Lung microvascular endothelial cell (primary cell): ENCODE data around the gene PIEZO1. TPM values are rescaled to one million over a fixed set of nuclear protein-coding genes. Genes with fewer than 3 reads are reported as not detected.
"Not testable (repeated sequence)": the region's sequence is repeated elsewhere in the genome, so short reads cannot be mapped to it uniquely, and the experiment has no call there.

Source experiments
- DNase-seq, 2 donors: peaks; one replicate each; pipeline versions ENCODE4 v3.0.0 to v3.0.0-alpha.2; 2010; ENCODE audit warnings: low read depth in 2 of 2
- total RNA-seq: library from RNA; depleted of rRNA; stranded (reverse); fragments of >200 nt; gene quantifications from 2 replicates; pipeline ENCODE4 v1.2.1, GENCODE V29; 2014

Gene PIEZO1
- total RNA-seq, 1 donor from 2014 or later, result 460 TPM

DNA sequence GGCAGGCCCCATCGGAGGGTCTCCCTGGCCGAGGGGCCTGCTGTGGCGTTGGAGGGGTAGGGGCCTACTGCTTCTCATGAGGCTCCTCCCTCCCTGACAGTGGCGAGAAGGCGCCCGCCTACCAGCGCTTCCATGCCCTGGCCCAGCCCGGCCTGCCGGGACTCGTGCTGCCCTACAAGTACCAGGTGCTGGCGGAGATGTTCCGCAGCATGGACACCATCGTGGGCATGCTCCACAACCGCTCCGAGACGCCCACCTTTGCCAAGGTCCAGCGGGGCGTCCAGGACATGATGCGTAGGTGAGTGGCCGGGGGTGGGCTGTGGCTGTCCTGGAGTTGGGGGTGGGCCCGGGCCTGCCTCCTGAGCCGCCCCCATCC, 20.3 kb upstream of the PIEZO1 start:
- no peak for DNase-seq

DNA sequence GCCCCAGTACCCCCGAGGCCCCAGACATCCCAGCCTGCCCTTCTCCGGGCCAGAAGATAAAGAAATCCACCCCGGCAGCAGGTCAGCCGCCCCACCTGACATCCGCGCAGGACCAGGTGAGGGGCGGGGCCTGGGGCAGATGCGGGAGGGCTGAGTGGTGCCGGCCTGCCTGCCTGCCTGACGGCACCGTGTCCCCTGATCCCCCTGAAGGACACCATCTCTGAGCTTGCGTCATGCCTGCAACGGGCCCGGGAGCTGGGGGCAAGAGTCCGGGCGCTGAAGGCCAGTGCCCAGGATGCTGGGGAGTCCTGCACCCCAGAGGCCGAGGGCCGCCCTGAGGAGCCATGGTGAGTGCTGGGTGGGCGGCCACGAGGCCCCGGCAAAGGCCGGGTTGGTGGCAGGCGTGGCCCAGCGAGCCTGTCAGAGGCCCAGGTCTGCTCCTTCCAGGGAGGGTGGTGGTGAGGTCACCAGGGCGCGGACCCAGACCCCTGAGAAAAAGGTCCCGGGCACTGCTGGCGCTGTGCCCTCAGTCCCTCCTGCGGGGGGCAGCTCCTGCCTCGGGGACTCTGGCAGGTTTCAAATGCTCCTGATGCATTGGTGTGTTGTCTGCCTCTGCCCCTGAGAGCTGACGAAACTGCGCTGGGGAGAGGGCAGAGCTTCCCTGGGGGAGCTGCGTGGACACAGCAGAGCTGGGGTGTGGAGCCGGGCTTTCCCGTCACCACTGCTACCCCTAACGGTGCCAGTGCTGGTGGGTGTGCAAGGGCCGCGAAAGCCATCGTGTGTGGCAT, 19.7 kb upstream of the PIEZO1 start:
- no peak for DNase-seq

DNA sequence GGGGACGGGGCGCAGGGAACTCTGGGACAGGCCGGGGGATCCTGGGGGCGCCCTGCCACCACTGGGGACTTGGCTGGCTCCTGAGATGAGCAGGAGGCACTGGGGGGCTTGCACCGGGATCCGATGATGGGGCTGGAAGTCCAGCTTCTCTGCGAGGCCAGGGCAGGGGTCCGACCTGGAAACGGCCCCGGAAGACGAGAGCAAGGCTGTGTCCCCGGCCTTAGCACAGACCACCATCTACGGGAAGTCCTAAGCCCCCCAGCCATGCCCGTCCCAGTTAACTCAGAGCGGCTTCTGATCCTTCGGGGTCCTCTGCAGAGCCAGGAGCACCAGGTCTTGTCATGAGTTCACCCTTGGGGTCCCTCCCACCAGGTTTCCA, 19.1 kb upstream of the PIEZO1 start:
- DNase-seq, result no peak

DNA sequence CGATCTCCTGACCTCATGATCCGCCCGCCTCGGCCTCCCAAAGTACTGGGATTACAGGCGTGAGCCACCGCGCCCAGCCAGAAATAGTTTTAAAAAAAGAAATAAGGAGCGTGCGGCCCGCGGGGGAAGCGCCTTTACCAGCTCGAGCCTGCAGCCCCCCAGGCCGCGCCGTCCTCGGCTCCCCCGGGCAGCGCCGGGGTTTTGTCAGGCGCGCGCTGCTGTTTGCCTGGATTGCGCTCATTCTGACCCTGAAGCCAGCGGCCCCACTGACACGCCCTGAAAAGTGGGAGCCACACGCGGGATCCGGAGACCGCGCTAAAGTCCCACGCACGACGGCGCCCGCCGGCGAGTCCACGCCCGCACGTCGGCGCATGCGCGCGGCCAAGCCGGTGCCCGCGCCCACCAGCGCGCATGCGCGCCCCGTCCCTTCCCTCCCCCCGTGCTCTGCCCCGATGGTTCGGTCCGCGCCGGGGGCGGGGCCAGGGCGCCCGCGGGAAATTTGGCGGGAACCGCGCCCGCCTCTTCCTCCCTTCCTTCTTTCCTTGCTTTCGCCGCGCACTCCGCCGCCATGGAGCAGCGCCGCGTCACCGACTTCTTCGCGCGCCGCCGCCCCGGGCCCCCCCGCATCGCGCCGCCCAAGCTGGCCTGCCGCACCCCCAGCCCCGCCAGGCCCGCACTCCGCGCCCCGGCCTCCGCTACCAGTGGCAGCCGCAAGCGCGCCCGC, 18.4 kb upstream of the PIEZO1 start, which contains the start of gene CDT1:
Gene CDT1, plus strand, starts transcription at position 526 of the 724 bp plus-strand sequence. Its CDS starts 43 bp downstream, at position 569.
- DNase-seq, result peak; percentile 76 to 84

DNA sequence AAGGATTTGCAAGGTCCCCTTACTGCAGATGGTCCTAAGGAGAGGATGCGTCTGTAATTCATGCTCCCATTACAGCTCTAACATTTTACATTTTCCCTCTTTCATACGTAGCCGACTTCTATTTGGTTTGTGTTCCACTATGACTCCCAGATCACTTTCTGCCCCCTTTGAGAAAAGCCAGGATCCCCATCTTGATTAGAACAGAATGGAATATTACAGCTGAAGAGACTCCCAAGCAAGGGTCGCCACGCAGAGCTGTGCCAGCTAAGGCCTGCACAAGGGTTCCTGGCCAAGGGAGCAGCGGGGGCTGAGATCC, 15.2 kb upstream of the PIEZO1 start:
- no peak for DNase-seq

DNA sequence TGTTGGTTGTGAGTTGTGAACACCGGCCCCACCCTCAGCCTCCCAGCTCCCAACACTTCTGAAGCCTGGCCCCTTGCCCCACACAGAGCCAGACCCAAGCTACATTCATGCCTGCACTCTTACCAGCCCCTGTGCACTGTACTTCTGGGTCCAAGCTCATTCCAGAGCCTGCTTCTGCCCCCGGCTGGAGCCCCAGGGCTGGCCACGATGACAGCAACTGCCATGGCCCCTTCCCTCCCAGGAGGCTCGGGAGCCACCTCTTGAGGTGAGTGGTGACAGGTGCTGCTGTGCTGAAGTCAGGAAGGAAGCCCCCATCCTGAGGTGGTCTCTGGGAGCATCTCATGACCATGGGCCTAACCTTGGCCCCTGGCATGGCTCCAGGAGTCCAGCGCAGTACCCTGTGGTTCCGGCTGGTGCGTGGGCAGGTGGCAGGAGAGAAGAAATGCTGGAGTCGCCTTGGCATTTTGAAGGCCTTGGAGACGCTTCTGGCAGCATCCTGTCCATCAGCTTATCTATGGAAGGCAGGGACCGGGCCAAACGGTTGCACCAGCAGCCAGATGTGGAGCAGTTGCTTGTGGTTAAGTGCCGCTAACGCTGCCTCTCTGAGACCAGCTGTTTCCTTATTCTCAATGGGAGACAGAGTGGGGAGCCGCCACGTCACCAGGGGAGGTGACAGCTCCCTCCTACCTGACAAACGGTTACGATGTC, 14.7 kb upstream of the PIEZO1 start:
- DNase-seq, result no peak

DNA sequence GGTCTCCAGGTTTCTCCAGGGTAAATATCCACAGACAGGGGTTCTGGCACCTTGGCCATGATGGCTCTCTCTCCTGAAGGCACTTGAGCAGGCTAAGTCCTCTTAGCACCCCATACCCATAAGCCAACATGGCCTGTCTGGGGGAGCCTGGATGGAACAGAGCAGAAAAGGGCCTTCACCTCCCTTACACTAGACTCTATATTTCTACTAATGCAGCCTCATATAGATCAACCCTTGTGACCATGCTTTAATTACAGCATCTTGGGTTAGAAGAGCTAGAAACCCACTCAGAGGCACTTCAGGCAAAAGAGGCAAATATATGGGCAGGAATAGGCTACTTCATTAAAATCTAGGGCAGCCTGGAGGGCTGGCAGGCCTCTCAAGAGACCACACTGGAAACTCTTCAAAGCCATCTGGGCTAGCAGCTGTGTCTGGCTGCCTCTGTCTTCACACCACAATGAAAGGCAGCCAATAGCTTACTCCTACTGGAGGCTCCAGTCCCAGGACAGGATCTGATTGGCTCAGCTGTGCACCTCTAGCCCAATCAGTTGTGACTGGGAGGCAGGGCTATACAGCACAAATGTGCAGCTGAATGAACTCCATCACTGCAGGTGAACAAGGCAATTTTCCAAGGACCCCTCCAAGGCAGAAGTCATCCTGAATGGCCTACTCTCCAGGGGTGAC, 13.9 kb upstream of the PIEZO1 start:
- DNase-seq, result no peak

DNA sequence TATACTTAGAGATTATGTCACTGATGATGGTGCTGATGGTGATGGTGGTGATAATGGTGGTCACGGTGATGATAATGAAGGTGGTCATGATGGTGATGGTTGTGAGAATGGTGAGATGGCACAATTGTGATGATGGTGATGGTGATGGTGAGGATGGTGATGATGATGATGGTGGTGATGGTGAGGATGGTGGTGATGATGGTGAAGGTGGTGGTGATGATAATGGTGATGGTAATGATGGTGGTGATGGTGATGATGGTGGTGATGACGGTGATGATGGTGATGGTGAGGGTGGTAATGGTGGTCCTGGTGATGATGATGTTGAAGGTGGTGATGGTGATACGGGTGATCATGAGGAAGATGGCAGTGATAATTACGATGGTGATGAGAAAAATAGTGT, 13.1 kb upstream of the PIEZO1 start:
- DNase-seq, result no peak

DNA sequence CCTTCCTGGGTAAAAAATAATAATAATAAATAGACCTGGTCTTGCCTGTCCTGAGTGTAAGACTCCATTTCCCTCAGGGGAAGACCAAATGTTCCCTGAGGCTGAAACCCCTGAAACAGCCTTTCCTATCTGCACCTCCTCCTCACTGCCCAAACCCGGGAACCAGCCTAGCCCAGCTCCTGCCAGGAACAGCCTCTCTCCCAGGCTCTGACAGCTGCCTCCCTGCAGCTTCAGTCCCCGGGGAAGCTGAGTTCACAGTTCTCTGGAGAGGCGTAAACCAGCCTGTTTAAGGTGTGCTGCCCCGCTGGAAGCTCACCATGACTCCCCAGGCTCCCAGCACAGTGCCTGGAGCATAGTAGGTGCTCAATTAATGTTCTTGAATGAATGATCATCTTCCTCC, 11.3 kb upstream of the PIEZO1 start:
- DNase-seq, result no peak

DNA sequence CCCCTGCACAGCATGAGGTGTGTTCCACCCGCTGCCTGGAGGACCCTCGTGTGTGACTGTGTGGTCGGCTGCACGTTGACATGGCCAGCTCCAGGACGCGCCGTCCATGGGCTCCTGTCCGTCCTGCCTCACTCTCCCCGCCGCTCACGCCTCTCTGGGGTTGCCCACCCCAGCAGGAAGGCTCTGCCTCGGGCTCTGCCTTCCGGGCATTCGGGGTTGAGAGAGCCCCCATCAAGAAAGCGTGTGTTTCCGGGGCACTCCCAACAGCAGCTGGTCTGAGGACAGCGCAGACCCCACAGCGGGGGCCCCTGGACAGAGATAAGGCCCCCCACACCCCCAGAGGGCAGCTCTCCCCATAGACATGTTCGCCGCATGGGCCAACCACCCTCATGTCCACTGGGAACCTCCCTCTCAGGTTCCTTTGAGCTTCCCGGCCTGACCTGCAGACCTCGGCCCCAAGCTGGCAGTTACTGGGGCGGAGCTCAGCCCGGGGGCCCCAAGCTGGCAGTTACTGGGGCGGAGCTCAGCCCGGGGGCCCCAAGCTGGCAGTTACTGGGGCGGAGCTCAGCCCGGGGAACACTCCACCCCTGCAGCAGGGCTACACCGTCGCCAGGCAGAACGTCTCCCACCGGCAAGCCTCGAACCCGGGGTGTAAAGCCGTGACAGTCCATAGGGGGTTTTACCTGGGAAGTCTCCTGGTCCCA, 8.4 kb upstream of the PIEZO1 start:
- DNase-seq, result no peak

DNA sequence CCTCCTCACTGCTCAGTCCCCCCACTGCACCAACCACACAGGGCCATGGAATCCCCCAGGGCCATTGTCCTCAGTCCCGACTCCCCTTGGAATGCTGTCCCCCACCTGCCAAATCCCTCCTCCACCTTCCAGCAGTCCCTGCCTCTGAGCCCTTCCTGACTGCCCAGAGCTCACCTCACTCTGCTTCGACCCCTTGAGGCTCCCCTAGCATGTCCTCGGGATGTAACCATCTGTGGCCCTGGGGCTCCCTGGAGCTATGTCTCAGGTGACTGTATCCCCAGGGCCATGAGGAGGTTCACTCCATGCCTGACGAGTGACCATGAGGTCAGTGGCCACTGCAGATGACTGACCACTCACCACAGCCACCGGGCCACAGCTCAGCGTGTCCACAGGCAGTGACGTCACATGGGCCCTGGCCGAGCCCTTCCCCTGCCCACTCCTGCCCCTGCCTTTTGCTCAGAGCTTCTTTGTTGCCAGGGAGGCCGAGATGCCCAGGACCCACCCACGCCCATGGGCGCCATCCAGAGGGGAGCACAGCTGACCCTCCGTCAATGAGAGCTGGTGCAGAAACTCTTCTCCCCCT, 7.7 kb upstream of the PIEZO1 start:
- DNase-seq, result no peak

DNA sequence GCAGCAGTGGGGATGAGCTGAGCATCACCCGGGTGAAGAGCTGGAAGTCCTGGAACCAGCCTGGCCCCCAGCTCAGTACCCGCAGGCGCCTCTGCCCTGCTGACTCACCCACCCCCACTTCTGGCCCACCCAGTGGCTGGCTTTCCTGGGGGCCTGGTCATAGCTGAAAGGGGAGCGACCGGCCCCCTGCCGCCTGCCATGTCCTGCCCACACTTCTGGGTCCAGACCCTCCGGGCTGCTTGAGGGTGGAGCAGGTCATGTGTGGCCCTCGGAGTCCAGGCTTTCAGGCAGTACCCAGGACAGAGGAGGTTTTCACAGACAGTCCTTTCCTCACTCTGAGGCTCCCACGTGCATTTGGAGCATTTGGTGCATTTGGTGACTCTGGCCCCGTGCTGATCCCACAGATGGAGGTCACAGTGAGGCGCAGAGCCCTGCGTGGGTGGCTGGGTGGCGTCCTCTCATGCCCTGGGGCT, 7.1 kb upstream of the PIEZO1 start:
- no peak for DNase-seq

DNA sequence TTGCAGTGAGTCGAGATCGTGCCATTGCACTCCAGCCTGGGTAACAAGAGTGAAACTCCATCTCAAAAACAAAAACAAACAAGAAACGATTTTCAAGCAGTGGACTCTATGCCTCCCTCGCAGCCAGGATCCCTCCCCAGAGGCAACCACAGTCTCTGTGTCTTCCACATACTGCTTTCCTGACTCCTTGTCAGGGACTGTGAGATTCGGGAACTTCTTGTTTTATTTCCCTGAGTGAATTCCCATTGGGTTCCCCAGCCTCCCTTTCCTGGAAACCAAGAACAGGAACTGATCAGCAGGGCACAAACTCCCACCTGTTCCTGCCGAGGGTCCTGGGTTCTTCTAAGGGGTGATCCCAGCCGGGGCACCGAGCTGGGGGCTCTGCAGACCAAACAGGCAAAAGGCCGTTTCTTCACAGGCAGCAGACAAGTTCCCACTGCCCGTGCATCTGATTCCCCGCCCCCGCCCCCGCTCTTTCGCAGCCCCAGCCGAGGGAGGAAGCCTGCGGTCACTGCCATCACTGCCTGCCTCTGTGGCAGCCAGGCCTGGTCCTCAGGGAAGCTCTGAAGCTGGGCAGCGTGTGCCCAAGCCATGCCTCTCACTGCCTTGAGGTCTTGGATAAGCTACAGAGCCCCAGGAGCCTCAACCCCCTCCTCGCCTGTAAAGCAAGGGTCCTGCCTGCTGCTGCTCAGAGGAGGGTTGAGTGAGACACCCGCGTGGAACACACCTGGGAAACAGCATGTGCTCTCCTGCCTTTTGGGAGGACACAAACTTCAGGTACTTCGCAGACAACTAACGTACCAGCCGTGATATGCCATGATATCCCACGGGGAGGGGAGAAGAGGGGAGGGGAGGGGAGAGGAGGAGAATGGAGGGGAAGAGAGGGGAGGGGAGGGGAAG, 5.5 kb upstream of the PIEZO1 start:
- DNase-seq, result no peak

DNA sequence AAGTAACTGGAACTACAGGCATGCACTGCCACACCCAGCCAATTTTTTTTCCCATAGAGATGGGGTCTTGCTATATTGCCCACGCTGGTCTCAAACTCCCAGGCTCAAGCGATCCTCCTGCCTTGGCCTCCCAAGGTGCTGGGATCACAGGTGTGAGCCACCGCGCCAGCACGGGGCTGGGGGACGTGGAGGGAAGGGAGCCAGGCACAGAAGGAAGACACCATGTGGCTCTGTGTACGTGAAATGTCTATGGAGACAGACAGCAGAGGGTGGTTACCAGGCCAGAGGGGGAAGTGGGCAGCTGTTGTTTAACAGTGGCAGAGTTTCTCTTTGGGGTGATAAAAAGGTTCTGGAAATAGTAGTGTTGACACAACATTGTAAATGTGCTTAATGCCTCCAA, 4.6 kb upstream of the PIEZO1 start:
- DNase-seq, result no peak

DNA sequence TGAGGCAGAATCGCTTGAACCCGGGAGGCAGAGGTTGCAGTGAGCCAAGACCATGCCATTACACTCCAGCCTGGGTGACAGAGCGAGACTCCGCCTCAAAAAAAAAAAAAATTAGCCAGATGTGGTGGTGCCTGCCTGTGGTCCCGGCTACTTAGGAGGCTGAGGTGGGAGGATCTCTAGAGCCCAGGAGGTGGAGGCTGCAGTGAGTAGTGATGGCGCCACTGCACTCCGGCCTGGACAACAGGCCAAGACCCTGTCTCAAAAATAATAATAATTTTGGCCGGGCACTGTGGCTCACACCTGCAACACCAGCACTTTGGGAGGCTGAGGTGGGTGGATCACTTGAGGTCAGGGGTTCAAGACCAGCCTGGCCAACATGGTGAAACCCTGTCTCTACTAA, 3.7 kb upstream of the PIEZO1 start:
- DNase-seq, result not testable (repeated sequence)

DNA sequence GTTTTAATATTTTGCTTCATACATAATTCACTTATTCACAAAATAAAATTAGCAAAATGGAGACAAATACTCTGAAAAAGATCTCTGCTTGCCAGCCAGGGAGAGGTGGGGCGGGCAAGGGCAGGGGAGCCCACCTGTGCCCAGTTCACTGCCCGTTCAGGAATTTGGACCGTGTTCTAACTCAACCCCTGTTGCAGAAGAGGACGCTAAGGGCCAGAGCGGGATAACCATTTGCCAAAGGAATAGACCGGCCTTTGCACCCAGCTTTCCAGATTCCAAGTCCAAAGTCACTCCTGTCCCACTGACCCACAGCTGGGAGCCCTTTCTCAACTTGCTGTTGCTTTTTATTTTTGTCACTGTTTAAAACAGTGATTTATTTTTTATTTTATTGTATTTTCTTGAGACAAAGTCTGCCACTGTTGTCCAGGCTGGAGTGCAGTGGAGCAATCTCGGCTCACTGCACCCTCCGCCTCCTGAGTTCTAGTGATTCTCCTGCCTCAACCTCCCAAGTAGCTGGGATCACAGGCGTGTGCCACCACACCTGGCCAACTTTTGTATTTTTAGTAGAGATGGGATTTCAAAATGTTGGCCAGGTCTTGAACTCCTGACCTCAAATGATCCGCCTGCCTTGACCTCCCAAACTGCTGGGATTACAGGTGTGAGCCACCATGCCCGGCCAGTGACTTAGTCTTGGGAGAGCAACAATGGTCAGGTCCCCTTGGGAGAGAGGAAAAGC, 2.7 kb upstream of the PIEZO1 start:
- no peak for DNase-seq

DNA sequence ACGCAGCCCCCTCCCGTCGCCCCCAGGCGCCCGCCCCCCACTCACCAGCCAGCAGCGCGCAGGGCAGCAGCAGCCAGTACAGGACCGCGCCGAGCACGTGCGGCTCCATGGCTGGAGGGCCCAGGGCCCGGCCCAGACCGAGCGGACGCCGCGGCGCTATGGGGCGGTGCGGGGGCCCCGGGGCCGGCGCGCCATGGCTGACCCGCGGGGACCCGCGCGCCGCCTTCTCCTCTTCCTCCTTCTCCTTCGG, 239 bp downstream of the PIEZO1 start:
- no peak for DNase-seq

DNA sequence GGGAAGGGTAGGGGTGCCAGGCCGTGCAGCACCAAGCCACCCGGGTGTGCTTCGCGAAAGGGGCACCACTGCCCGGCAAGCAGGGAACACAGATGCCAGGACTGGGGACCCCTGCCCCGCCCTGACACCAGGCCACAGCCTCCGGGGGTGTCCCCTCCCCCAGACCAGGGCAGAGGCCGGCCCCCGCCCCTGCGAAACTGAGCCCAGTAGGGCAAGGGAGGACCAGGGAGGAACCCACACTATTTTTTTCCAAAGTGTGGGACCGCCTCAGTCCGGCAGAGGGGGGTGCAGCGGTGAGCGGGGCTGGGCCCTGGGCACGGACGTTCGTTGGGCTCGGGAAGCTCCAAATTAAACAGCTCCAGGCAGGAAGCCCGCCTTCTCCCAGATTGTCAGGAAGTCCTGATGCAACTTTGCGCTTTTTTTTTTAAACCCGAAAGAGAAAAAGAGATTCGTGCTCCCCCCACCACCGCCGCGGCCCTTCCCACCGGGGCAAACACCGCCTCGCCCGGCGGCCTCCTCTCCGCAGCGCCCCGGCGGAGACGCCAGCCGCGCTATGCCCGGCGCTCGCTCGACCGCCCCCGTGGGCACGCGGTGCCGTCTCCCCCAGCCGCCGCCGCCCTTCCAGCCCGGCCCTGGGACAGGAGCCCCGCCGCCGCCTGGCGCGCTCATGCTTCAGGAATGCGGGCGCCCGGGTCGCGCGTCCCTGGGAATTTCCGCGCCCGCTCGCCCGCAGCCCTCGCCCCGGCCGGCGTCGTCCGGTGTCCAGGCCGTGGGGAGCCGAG, 755 bp downstream of the PIEZO1 start:
- DNase-seq, result peak; percentile 82 to 91
